SHP77 (cell line): ENCODE data around the gene OR9A4.
"Not testable (repeated sequence)": the region's sequence is repeated elsewhere in the genome, so short reads cannot be mapped to it uniquely, and the experiment has no call there.

ENCODE experiments used
- DNase-seq, 2 experiments: peaks; one replicate each; lab custom pipeline; 2025; lab: John Stamatoyannopoulos, UW

The OR9A4 gene

DNA sequence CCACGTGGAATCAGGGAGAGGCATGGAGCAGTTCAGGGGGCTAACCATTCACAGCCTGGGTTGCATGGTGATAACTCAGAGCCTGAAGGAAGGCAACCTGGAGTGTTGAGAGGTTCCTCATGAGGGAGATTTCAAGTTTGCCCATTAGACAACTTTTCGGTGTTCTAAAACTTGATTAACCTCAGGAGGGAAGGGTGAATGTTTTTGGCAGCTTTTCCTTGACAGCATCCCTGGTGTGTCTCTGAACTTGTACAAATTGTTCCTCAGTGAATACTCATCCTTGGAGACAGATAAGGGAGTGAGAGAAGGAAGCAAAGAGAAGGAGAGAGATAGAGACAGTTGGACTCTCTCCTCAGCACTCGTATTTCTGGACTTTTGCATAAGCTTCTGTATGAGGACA lies at the start of gene OR9A4:
OR9A4 (plus strand) TSS at position 301 of the 400 bp plus-strand sequence. CDS start 2,477 bp downstream, outside the sequence.
- no peak for DNase-seq

- no peak for DNase-seq
Measured at GRCh38 chr7:141866974-141867373, 49.2 kb upstream of the OR9A4 start.

GRCh38 chr7:141872931-141873330 lies 43.3 kb upstream of the OR9A4 start:
- no peak for DNase-seq

- DNase-seq: no peak
Measured at GRCh38 chr7:141874787-141875186, 41.4 kb upstream of the OR9A4 start.

GRCh38 chr7:141875453-141875852 lies 40.7 kb upstream of the OR9A4 start:
- DNase-seq: no peak

- no peak for DNase-seq
Measured at GRCh38 chr7:141876371-141876770, 39.8 kb upstream of the OR9A4 start.

GRCh38 chr7:141877365-141877764 lies 38.8 kb upstream of the OR9A4 start:
- DNase-seq: no peak

DNA sequence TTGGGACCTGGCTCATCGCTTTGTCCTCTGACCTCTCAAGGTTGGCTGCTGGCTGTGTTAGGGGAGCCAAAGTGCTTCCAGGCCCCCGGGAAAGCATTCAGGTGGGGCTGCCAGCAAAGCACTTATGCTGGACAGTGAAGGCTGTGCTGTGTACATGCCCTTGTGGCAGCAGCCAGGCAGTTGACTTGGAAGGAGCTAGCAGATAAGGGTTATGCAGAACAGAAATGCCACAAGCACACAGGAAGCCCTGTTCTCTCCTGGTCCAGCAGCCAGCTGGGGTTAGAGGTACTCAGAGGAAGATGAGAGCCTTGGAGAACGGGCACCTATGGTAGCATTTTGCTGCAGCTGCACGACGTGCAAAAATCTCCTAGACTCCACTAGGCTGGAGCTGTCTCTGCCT lies 35.2 kb upstream of the OR9A4 start:
- no peak for DNase-seq

DNA sequence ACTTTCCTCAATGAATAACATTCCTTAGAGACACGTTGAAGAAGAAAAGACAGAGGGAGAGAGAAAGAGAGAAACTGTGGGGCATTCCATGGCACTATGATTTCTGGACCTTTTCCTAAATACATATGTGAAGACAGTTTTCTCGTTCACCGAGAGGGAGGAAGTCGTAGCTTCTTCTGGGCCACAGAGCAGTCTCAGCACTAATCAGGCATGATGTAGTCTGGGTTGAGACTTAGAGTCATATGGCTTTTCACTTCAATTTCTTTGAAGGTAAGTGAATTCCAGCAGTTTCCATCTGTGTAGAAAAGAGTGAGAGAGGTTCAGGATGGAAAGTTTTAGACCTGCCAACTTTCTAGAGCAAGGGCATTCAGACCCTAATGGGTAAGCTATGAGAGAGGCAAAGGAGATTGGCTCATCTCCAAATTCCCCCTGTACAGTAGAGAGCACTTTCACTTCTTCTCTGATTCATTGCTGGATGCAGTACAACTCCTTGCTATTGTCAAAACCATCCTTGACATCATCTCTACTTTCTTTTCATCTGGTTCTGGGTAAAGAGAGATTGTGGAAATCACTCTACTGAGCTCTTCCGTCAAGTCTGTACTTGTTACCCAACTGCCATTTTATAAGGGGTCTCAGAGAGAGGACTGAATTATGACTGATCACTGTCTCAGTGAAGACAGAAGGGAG lies 31.5 kb upstream of the OR9A4 start:
- DNase-seq: no peak

- no peak for DNase-seq
Measured at GRCh38 chr7:141889321-141889720, 26.9 kb upstream of the OR9A4 start.

GRCh38 chr7:141891336-141891735 lies 24.9 kb upstream of the OR9A4 start:
- DNase-seq: no peak

- not testable (repeated sequence) for DNase-seq
Measured at GRCh38 chr7:141899366-141899765, 16.8 kb upstream of the OR9A4 start.

- no peak for DNase-seq
Measured at GRCh38 chr7:141906285-141906684, 9.9 kb upstream of the OR9A4 start.

- no peak for DNase-seq
Measured at GRCh38 chr7:141911391-141911790, 4.8 kb upstream of the OR9A4 start.

DNA sequence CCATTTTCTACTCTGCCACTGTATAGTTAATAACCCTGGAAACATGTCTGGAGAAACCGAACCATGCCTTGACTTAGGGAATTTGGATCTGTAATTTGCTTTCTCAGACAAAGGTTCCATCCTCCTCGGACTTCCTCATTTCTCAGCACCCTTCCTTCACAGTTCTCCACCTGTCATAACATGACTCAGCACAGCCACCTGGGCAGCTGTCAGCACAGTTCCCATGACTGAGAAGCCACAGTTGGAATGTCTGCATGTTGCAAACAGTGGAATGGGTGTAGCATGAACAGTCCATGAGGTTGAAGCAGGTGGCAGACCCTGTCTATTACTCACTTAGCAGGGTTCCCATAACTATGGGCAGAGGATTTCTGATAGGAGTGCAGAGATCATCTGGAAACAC lies 634 bp upstream of the OR9A4 start:
- peak; percentile 48 to 53 for DNase-seq

DNA sequence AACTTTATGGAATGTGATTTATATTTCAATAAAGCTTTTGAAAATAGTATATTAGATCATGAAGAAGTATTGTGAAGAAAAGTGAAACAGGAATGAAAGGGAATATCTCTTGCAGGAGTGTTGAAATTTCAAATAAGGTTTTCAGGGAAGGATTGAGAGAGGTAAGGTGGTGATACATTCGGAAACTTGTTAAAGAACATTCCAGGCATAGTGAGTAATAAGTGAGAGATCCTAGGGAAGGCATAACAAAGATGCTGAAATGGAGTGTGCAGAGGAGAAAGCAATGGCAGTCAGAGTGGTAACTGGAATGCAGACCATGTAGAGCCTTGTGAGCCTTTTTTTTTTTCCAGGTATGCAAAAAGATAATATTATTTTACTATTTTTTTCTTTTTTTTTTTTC lies 4.1 kb downstream of the OR9A4 start:
- DNase-seq: no peak

DNA sequence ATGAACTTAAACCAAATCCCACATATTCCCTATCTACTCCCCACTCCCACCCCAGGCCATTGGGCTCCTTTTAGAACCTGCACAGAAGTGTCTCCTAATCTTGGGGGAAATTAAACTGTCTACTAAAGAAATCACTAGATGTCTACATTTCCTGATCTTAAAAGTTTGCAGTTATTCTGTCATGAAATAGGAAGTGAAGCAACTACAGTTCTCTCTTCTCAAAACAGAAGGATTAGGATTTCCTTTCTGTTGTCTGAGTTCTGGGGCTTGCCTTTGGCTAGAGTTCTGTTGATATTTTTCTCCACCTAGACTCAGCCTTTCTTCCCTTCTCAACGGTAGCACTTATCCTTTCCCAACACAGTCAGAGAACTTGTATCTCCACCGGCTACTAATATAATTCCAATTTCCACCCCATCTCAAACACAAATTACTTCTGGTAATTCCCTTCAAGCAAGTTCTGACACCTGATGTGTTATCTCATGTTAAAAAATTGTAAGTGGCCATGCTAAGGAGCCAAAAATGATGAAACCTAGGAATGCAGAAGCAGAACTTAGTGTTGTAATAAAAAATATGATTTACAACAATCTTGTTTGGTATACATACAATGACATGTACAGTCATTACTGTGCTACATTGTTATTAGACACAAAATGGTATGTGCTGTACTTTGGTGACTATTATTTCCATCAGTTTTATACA lies 12.1 kb downstream of the OR9A4 start:
- DNase-seq: no peak

DNA sequence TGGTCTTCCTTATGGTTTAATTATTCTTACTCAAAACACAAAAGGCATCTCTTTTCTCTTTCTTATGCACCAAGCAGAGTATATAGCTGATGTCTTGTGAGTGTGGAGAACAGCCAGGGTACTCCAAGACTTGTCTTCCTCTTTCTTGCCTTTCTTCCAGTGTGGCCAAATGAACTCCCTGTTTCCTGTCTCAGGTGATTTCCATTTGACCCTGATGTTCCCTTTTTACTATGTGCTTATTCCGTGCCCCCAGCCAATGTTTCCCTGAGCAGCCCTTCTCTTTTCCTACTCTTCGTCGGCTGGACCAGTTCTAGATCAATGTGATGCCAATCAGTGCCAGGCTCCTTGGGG lies 12.6 kb downstream of the OR9A4 start:
- DNase-seq: no peak

DNA sequence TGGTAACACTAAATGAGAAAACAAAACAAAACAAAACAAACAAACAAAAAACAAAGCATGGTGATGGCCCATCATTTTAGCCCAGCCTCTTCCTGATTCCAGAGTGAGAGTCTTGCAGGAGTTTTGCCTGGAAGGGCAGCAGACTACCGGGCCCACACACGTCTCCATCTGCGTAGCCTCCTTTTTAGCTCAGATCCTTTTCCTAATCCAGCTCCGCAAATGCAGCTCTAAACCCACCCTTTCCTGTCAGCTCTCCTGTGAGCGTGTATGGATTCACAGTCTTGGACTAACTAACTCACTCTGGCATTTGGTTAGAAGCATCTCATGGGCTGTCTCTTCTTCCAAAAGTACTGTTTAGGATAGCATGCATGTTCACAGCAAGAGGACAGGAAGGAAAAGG lies 14.0 kb downstream of the OR9A4 start:
- no peak for DNase-seq

GRCh38 chr7:141941075-141941474 lies 24.9 kb downstream of the OR9A4 start:
- no peak for DNase-seq

- DNase-seq: no peak
Measured at GRCh38 chr7:141943846-141944245, 27.6 kb downstream of the OR9A4 start.

DNA sequence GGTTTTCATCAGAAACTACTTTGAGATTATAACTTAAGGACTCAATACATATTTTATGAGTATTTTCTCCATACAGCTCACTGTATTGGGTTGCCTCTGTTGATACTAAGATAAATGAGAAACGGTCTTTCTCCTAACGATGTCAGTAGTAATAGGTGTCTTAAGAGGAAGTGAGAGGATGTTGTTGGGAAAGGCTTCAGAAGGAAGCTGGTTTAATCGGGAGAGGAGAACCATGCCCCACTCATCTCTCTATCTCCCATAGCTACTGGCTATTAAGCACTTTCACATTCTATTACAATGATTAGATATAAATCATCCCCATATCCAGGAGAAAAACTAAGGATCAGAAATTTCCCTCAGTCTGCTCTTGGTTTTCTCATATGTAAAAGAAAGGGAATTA lies 28.6 kb downstream of the OR9A4 start:
- no peak for DNase-seq

DNA sequence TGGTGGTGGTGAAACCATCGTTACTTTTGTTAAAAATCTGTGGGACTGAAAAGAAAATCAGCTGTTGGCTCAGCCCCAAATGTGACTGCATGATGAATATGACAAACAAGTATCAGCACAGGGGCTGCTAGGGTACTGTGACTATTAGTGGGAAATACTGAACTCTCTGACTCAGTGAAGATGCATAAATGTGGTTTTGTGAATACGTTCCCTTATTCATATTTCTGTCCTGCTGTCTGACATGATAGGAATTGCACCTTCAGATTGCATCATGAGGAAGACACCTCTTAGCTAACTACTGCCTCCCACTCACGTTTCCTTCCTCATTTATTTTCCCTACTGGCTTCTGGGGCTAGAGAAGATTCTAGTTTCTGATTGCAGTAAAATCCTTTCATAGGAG lies 29.2 kb downstream of the OR9A4 start:
- DNase-seq: no peak

DNA sequence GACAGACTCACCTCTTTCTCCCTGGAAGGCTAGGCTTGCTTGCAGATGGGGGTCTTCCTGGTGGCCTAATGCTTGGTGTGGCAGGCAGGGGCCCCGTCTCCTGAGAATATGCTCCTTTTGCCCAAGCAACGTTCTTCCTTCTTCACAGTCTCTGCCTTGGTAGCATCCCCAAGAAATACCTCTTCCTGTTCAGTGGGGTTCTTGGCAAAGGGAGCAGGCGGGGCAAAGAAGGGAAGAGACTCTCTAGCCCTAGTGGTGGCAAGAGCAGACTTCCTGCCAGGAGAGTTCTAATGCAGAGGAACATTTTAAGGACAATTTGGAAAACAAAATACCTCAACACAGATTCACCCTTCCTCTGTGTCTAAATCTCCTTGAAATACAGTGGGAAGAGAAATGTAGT lies 30.6 kb downstream of the OR9A4 start, which contains the start of gene CLEC5A:
CLEC5A (minus strand) TSS at position 179 of the 400 bp plus-strand sequence. CDS start 682 bp downstream, outside the sequence.
- no peak for DNase-seq
